Kidney (tissue), 14 donors: ENCODE data around the gene COL4A2. TPM values are rescaled to one million over a fixed set of nuclear protein-coding genes. Genes with fewer than 3 reads are reported as not detected.
A peak's percentile ranks its signal among the peaks of the same experiment; 100 is the strongest.

Experiments used
- DNase-seq, 5 donors: peaks; one replicate each; pipeline ENCODE4 v3.0.0-alpha.2; 2013 to 2020
- FAIRE-seq: peaks from 2 replicates; lab custom pipeline; 2012; peaks lifted over from hg19 to GRCh38; lab: Jason Lieb, UNC
- H3K27ac ChIP-seq, 2 donors: one replicate each; pipeline ENCODE4 v1.7.0; 2013; ENCODE audit warnings: low read depth in 2 of 2, low read length in 2 of 2, inconsistent platforms in 1 of 2
- H3K27me3 ChIP-seq: one replicate; pipeline ENCODE4 v1.7.1; 2013; ENCODE audit warnings: low read length, inconsistent platforms; ENCODE audit not compliant: control insufficient read depth, insufficient read depth
- H3K36me3 ChIP-seq, 3 donors: one replicate each; pipeline versions ENCODE4 v1.7.0 to v1.7.1; 2013; ENCODE audit warnings: low read length in 3 of 3, control low read depth in 1 of 3, inconsistent platforms in 1 of 3; ENCODE audit not compliant: insufficient read depth in 3 of 3, control insufficient read depth in 2 of 3
- H3K4me1 ChIP-seq, 3 donors: one replicate each; pipeline versions ENCODE4 v1.7.0 to v1.7.1; 2013; ENCODE audit warnings: low read length in 3 of 3, inconsistent platforms in 1 of 3, low read depth in 1 of 3; ENCODE audit not compliant: control insufficient read depth in 2 of 3, insufficient read depth in 2 of 3
- H3K4me3 ChIP-seq, 3 donors: one replicate each; pipeline versions ENCODE4 v1.7.0 to v1.8.1; 2013; ENCODE audit warnings: low read length in 3 of 3, control low read depth in 1 of 3, inconsistent platforms in 1 of 3
- H3K9ac ChIP-seq, 3 donors: one replicate each; pipeline versions ENCODE4 v1.7.0 to v1.7.1; 2013; ENCODE audit warnings: low read length in 3 of 3, control low read depth in 1 of 3, inconsistent platforms in 1 of 3
- H3K9me3 ChIP-seq, 3 donors: one replicate each; pipeline versions ENCODE4 v1.7.0 to v1.7.1; 2013; ENCODE audit warnings: low read length in 3 of 3, control low read depth in 1 of 3, inconsistent platforms in 1 of 3; ENCODE audit not compliant: control insufficient read depth in 2 of 3, insufficient read depth in 1 of 3
- CTCF ChIP-seq: IDR thresholded peaks from 3 replicates; pipeline ENCODE4 v1.5.1; 2012; ENCODE audit warnings: mild to moderate bottlenecking, moderate library complexity, borderline replicate concordance; ENCODE audit not compliant: insufficient read depth; ENCODE audit errors: extremely low read depth
- intact Hi-C: fragments of 100-400 bp; cut with DNase I; formaldehyde crosslinking; loops from one replicate; pipeline ENCODE4 v1.11.1; 2022
- polyA plus RNA-seq: library from polyadenylated mRNA; stranded (reverse); fragments of 350-450 nt; fragmentation: Illumina TruSeq; extraction: RNeasy Lipid Tissue Mini Kit (QIAGEN cat#74804); gene quantifications from one replicate; pipeline ENCODE4 v1.2.3, GENCODE V29; 2014; ENCODE audit warnings: low read depth, low replicate concordance; ENCODE audit not compliant: insufficient read depth
- total RNA-seq: library from RNA; stranded (reverse); fragmentation: NEBNext Ultra II Directional; extraction: Animal tissue kit (Norgen Biotek cat#: 25700); gene quantifications from one replicate; pipeline ENCODE4 v1.2.1, GENCODE V29; 2021
- donor health status: control.
- donor health status: control.
- donor health status: control.
- donor health status: control.
- donor health status: control.
- donor health status: DM: yes; HTN: yes; CAD: no.
- donor health status: Normal renal cell carcinoma (clear cell type).

Gene COL4A2
- total and polyA plus RNA-seq, 2 donors from 2014 or later, result 126 to 265 TPM

- FAIRE-seq (no peak), DNase-seq (no peak)
- Histone ChIP-seq H3K27ac (no peak overlapping the region), H3K9me3 (no peaks in the 10 kb centered on the region), H3K27me3 (no peaks in the 10 kb centered on the region), H3K36me3 (peaks cover 0 to 5% (median 3%) of the 10 kb centered on the region in 3 donors), H3K4me1 (peaks cover 0 to 24% (median 8%) of the 10 kb centered on the region in 3 donors), H3K4me3 (no peak overlapping the region), H3K9ac (no peak overlapping the region)
- intact Hi-C loops, result no loop called here
- TF ChIP-seq CTCF, result no peak
These were observed 249.1 kb downstream of the COL4A2 start for GRCh38 chr13:110556224-110556606.

- no peaks in the 10 kb centered on the region for H3K27me3 ChIP-seq
- no peak overlapping the region for H3K9ac ChIP-seq
- DNase-seq (no peak), FAIRE-seq (no peak)
- no peak overlapping the region for H3K27ac ChIP-seq
- peaks cover 0 to 5% (median 3%) of the 10 kb centered on the region in 3 donors for H3K36me3 ChIP-seq
- no peaks in the 10 kb centered on the region for H3K9me3 ChIP-seq
- no peak overlapping the region for H3K4me3 ChIP-seq
- peaks cover 0 to 22% (median 5%) of the 10 kb centered on the region in 3 donors for H3K4me1 ChIP-seq
- intact Hi-C loops, result no loop called here
- no peak for TF ChIP-seq CTCF
These were observed 250.0 kb downstream of the COL4A2 start for GRCh38 chr13:110557082-110557481.

GRCh38 chr13:110557610-110558305 lies 250.7 kb downstream of the COL4A2 start:
- intact Hi-C loops, result no loop called here
- Histone ChIP-seq H3K9ac (no peak overlapping the region), H3K27ac (no peak overlapping the region), H3K9me3 (no peaks in the 10 kb centered on the region), H3K4me3 (no peak overlapping the region), H3K4me1 (peaks cover 0 to 22% (median 6%) of the 10 kb centered on the region in 3 donors), H3K27me3 (no peaks in the 10 kb centered on the region), H3K36me3 (peaks cover 0 to 5% (median 3%) of the 10 kb centered on the region in 3 donors)
- DNase-seq, result peak in 1 of 5 donors; percentile 76
- no peak for TF ChIP-seq CTCF
- FAIRE-seq, result no peak
